Measurements from ENCODE around the gene DBX2. TPM values are rescaled to one million over a fixed set of nuclear protein-coding genes. Genes with fewer than 3 reads are reported as not detected.
"Not testable (repeated sequence)": the region's sequence is repeated elsewhere in the genome, so short reads cannot be mapped to it uniquely, and the experiment has no call there.

Gene DBX2
- not detected in 2 replicates for total RNA-seq
- not detected for total RNA-seq (2013)
- not detected in 2 replicates for polyA plus RNA-seq
- polyA minus RNA-seq, result not detected in 2 replicates

GRCh38 chr12:45050751-45051571 lies at the start of gene DBX2:
Gene DBX2, minus strand, starts transcription at chr12:45051099. Its CDS starts 172 bp downstream, at chr12:45050927.
- H3K4me3 ChIP-seq (ENCODE audit: control extremely low read depth in 1 of 5, extremely low read depth in 1 of 5, insufficient read depth in 1 of 5, low read depth in 2 of 5, low read length in 4 of 5), result no peak within 1 kb of the TSS
- H3K79me2 ChIP-seq (ENCODE audit: control insufficient read depth, insufficient read depth, low read length), result no peaks in the 10 kb centered on the region
- no peak within 1 kb of the TSS for H3K27ac Mint-ChIP-seq
- 5% methylated on average over 70 of the region's 77 CpGs for WGBS (ENCODE audit: insufficient coverage)
- intact Hi-C loops (cut with micrococcal nuclease), result no loop called here
- ATAC-seq (ENCODE audit: low read depth) (no peak), DNase-seq (no peak)
- no peaks in the 10 kb centered on the region for H3K9me3 Mint-ChIP-seq (ENCODE audit: insufficient read depth)
- H3K36me3 ChIP-seq (replicated peaks in 1 of 2; ENCODE audit: control extremely low read depth in 1 of 2, control insufficient read depth in 1 of 2, extremely low read depth in 1 of 2, insufficient read depth in 2 of 2, low read length in 1 of 2), result no peaks in the 10 kb centered on the region
- peaks cover 0 to 24% (median 15%) of the 10 kb centered on the region in 4 experiments for H3K27me3 ChIP-seq (replicated peaks in 1 of 4; ENCODE audit: control extremely low read depth in 1 of 4, control insufficient read depth in 3 of 4, insufficient read depth in 4 of 4, low read length in 3 of 4)
- no peak within 1 kb of the TSS for H3K4me3 Mint-ChIP-seq
- H3K9ac ChIP-seq (ENCODE audit: low read length), result no peak within 1 kb of the TSS
- TF ChIP-seq EZH2 (IDR thresholded peaks at IDR 0.05; ENCODE audit: borderline replicate concordance, insufficient read depth, low read depth, low read length, poor library complexity, severe bottlenecking) (no peak), CTCF (IDR thresholded peaks at IDR 0.05) (no peak)
- ChIA-PET POLR2A (no interaction called here), CTCF (interaction anchor here (0.6 kb wide), 1 partner anchor 1575 kb away, joined by 3 read pairs; no protein-coding TSS in a partner anchor)
- peaks cover 57% of the 10 kb centered on the region for H3K27me3 Mint-ChIP-seq
- no peaks in the 10 kb centered on the region for H4K20me1 ChIP-seq (ENCODE audit: control insufficient read depth, insufficient read depth, low read length, poor library complexity, severe bottlenecking)
- no peak within 1 kb of the TSS for H2AFZ ChIP-seq (ENCODE audit: insufficient read depth, low read depth, low read length, poor library complexity, severe bottlenecking)
- H3K9me3 ChIP-seq (ENCODE audit: control extremely low read depth in 1 of 3, control insufficient read depth in 2 of 3, insufficient read depth in 1 of 3, low read length in 2 of 3), result peaks cover 0 to 2% (median 0%) of the 10 kb centered on the region in 3 donors
- H3K4me2 ChIP-seq (replicated peaks; ENCODE audit: low read depth, low read length, poor library complexity, severe bottlenecking), result no peak within 1 kb of the TSS
- H3K4me1 Mint-ChIP-seq, result no peaks in the 10 kb centered on the region
- no peaks in the 10 kb centered on the region for H3K4me1 ChIP-seq (ENCODE audit: control insufficient read depth in 2 of 2, insufficient read depth in 2 of 2, low read length in 2 of 2)
- H3K27ac ChIP-seq (ENCODE audit: low read length in 2 of 2), result no peak within 1 kb of the TSS

DNA sequence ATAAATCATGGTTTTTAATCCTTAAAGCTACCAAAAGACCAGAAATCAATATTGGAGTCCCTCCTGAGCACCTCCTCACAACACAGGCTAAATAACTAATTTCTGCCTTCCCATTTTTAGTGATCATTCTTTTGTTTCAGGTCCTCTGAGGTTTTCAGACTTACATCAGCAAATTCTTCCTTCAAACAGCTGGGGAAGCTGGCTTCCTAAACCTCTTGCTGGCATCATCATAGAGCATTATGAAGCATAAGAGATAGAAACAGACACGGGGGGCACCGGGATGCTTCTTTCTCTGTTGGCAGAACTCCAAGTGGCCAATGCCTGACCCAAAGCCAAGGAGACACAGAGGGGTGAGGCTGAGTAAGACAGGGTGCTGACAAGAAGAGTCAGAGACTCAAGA lies 47.9 kb upstream of the DBX2 start:
- ChIA-PET CTCF (no interaction called here), POLR2A (no interaction called here)
- H4K20me1 ChIP-seq (ENCODE audit: control insufficient read depth, insufficient read depth, low read length, poor library complexity, severe bottlenecking), result no peaks in the 10 kb centered on the region
- ATAC-seq (ENCODE audit: low read depth) (no peak), DNase-seq (no peak)
- peaks cover 4% of the 10 kb centered on the region for H3K27me3 Mint-ChIP-seq
- H3K9me3 ChIP-seq (ENCODE audit: control extremely low read depth in 1 of 3, control insufficient read depth in 2 of 3, insufficient read depth in 1 of 3, low read length in 2 of 3), result no peaks in the 10 kb centered on the region
- H3K9me3 Mint-ChIP-seq (ENCODE audit: insufficient read depth), result no peaks in the 10 kb centered on the region
- H3K36me3 ChIP-seq (replicated peaks in 1 of 2; ENCODE audit: control extremely low read depth in 1 of 2, control insufficient read depth in 1 of 2, extremely low read depth in 1 of 2, insufficient read depth in 2 of 2, low read length in 1 of 2), result no peaks in the 10 kb centered on the region
- no peaks in the 10 kb centered on the region for H3K4me1 Mint-ChIP-seq
- no peak overlapping the region for H3K27ac ChIP-seq (ENCODE audit: low read length in 2 of 2)
- H3K4me1 ChIP-seq (ENCODE audit: control insufficient read depth in 2 of 2, insufficient read depth in 2 of 2, low read length in 2 of 2), result no peaks in the 10 kb centered on the region
- H3K79me2 ChIP-seq (ENCODE audit: control insufficient read depth, insufficient read depth, low read length), result no peaks in the 10 kb centered on the region
- no peak overlapping the region for H3K27ac Mint-ChIP-seq
- H2AFZ ChIP-seq (ENCODE audit: insufficient read depth, low read depth, low read length, poor library complexity, severe bottlenecking), result no peak overlapping the region
- 89% methylated on average over 2 of the region's 2 CpGs for WGBS (ENCODE audit: insufficient coverage)
- no peak overlapping the region for H3K4me3 Mint-ChIP-seq
- no peak overlapping the region for H3K9ac ChIP-seq (ENCODE audit: low read length)
- no peaks in the 10 kb centered on the region for H3K27me3 ChIP-seq (replicated peaks in 1 of 4; ENCODE audit: control extremely low read depth in 1 of 4, control insufficient read depth in 3 of 4, insufficient read depth in 4 of 4, low read length in 3 of 4)
- TF ChIP-seq CTCF (IDR thresholded peaks at IDR 0.05) (no peak), EZH2 (IDR thresholded peaks at IDR 0.05; ENCODE audit: borderline replicate concordance, insufficient read depth, low read depth, low read length, poor library complexity, severe bottlenecking) (no peak)
- no peak overlapping the region for H3K4me2 ChIP-seq (replicated peaks; ENCODE audit: low read depth, low read length, poor library complexity, severe bottlenecking)
- intact Hi-C loops (cut with micrococcal nuclease), result no loop called here
- no peak overlapping the region for H3K4me3 ChIP-seq (ENCODE audit: control extremely low read depth in 1 of 5, extremely low read depth in 1 of 5, insufficient read depth in 1 of 5, low read depth in 2 of 5, low read length in 4 of 5)

DNA sequence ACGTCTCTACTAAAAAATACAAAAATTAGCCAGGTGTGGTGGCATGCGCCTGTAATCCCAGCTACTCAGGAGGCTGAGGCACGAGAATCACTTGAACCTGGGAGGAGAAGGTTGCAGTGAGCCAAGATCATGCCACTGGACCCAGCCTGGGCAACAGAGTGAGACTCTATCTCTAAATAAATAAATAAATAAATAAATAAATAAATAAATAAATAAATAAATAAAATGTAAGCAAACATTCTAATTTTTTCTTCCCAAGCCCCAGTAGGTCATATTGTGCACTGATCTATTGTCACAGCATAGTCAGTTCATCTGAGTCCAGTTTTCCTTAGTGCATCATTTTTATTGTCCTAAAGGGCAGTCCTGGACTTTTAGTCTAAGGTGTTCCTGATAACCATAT lies 44.5 kb upstream of the DBX2 start:
- H3K9me3 ChIP-seq (ENCODE audit: control extremely low read depth in 1 of 3, control insufficient read depth in 2 of 3, insufficient read depth in 1 of 3, low read length in 2 of 3); H2AFZ ChIP-seq (ENCODE audit: insufficient read depth, low read depth, low read length, poor library complexity, severe bottlenecking); H3K36me3 ChIP-seq (replicated peaks in 1 of 2; ENCODE audit: control extremely low read depth in 1 of 2, control insufficient read depth in 1 of 2, extremely low read depth in 1 of 2, insufficient read depth in 2 of 2, low read length in 1 of 2); CTCF ChIA-PET; H3K4me1 ChIP-seq (ENCODE audit: control insufficient read depth in 2 of 2, insufficient read depth in 2 of 2, low read length in 2 of 2); H3K9me3 Mint-ChIP-seq (ENCODE audit: insufficient read depth); H3K4me3 ChIP-seq (ENCODE audit: control extremely low read depth in 1 of 5, extremely low read depth in 1 of 5, insufficient read depth in 1 of 5, low read depth in 2 of 5, low read length in 4 of 5); H3K4me1 Mint-ChIP-seq; H3K9ac ChIP-seq (ENCODE audit: low read length); H3K27ac Mint-ChIP-seq; intact Hi-C loops (cut with micrococcal nuclease); H3K79me2 ChIP-seq (ENCODE audit: control insufficient read depth, insufficient read depth, low read length); POLR2A ChIA-PET; H4K20me1 ChIP-seq (ENCODE audit: control insufficient read depth, insufficient read depth, low read length, poor library complexity, severe bottlenecking); H3K4me2 ChIP-seq (replicated peaks; ENCODE audit: low read depth, low read length, poor library complexity, severe bottlenecking); H3K27ac ChIP-seq (ENCODE audit: low read length in 2 of 2); ATAC-seq (ENCODE audit: low read depth); H3K4me3 Mint-ChIP-seq; DNase-seq; H3K27me3 ChIP-seq (replicated peaks in 1 of 4; ENCODE audit: control extremely low read depth in 1 of 4, control insufficient read depth in 3 of 4, insufficient read depth in 4 of 4, low read length in 3 of 4): not testable (repeated sequence)
- H3K27me3 Mint-ChIP-seq, result peaks cover 11% of the 10 kb centered on the region
- WGBS (ENCODE audit: insufficient coverage), result no CpG with 5 or more reads among the region's 3 CpGs

All from B cell (primary cell).